ENCODE results near the gene DOK7. TPM values are rescaled to one million over a fixed set of nuclear protein-coding genes. Genes with fewer than 3 reads are reported as not detected.

Gene DOK7
- total RNA-seq, 1 experiment from 2014 or later: 7.6 TPM

GRCh38 chr4:3432381-3432790 lies 30.7 kb upstream of the DOK7 start:
- H3K27me3 ChIP-seq (ENCODE audit: insufficient read depth, low read depth): no peaks in the 10 kb centered on the region
- H3K4me1 ChIP-seq (replicated peaks; ENCODE audit: insufficient read depth): peaks cover 9% of the 10 kb centered on the region; the same call in 1 of the 2 replicates
- H3K79me2 ChIP-seq (ENCODE audit: low read depth): no peaks in the 10 kb centered on the region
- intact Hi-C loops (cut with micrococcal nuclease; ENCODE audit: unreplicated experiment): no loop called here
- H3K36me3 ChIP-seq (ENCODE audit: low read depth): no peaks in the 10 kb centered on the region
- H3K4me3 ChIP-seq: no peak overlapping the region
- DNase-seq: no peak
- H3K9me2 ChIP-seq (ENCODE audit: insufficient read depth): no peaks in the 10 kb centered on the region
- H4K20me1 ChIP-seq (ENCODE audit: insufficient read depth): no peaks in the 10 kb centered on the region
- no peak overlapping the region for H3K4me2 ChIP-seq
- H3F3A ChIP-seq (ENCODE audit: insufficient read depth, low read depth): no peaks in the 10 kb centered on the region
- ChIA-PET POLR2A (ENCODE audit: unreplicated experiment) (no interaction called here), CTCF (interaction anchor here (0.6 kb wide), 1 partner anchor 22 kb away, joined by 7 read pairs; no protein-coding TSS in a partner anchor)
- H3K9me3 ChIP-seq (ENCODE audit: insufficient read depth, low read depth): no peaks in the 10 kb centered on the region
- no peak overlapping the region for H3K27ac ChIP-seq
- BruUV-seq (replicated peaks): no TSS peak
- no peak overlapping the region for H2AFZ ChIP-seq
- no peak for TF ChIP-seq EZH2 (IDR thresholded peaks at IDR 0.05; ENCODE audit: low read depth)
- no peak for TF ChIP-seq CTCF (conservative IDR thresholded peaks at IDR 0.05)

- Histone ChIP-seq H3K79me2 (ENCODE audit: low read depth) (no peaks in the 10 kb centered on the region), H3K36me3 (ENCODE audit: low read depth) (no peaks in the 10 kb centered on the region), H3K27ac (no peak overlapping the region), H3F3A (ENCODE audit: insufficient read depth, low read depth) (no peaks in the 10 kb centered on the region), H3K9me3 (ENCODE audit: insufficient read depth, low read depth) (no peaks in the 10 kb centered on the region), H3K9me2 (ENCODE audit: insufficient read depth) (no peaks in the 10 kb centered on the region), H3K4me1 (replicated peaks; ENCODE audit: insufficient read depth) (peaks cover 10% of the 10 kb centered on the region; the same call in 1 of the 2 replicates), H4K20me1 (ENCODE audit: insufficient read depth) (no peaks in the 10 kb centered on the region), H3K4me2 (no peak overlapping the region), H3K27me3 (ENCODE audit: insufficient read depth, low read depth) (no peaks in the 10 kb centered on the region), H2AFZ (no peak overlapping the region), H3K4me3 (no peak overlapping the region)
- TF ChIP-seq CTCF (conservative IDR thresholded peaks at IDR 0.05) (no peak), EZH2 (IDR thresholded peaks at IDR 0.05; ENCODE audit: low read depth) (no peak)
- POLR2A ChIA-PET (ENCODE audit: unreplicated experiment): no interaction called here
- DNase-seq: no peak
- CTCF ChIA-PET: no interaction called here
- BruUV-seq (replicated peaks): no TSS peak
- intact Hi-C loops (cut with micrococcal nuclease; ENCODE audit: unreplicated experiment): no loop called here
Observed at GRCh38 chr4:3433138-3433869, 29.8 kb upstream of the DOK7 start.

- ChIA-PET POLR2A (ENCODE audit: unreplicated experiment) (no interaction called here), CTCF (interaction anchor here (0.7 kb wide), 1 partner anchor 123 kb away, joined by 6 read pairs; no protein-coding TSS in a partner anchor)
- Histone ChIP-seq H3K79me2 (ENCODE audit: low read depth) (no peaks in the 10 kb centered on the region), H3F3A (ENCODE audit: insufficient read depth, low read depth) (no peaks in the 10 kb centered on the region), H4K20me1 (ENCODE audit: insufficient read depth) (no peaks in the 10 kb centered on the region), H3K4me2 (no peak overlapping the region), H3K4me1 (replicated peaks; ENCODE audit: insufficient read depth) (peaks cover 10% of the 10 kb centered on the region; the same call in 1 of the 2 replicates), H3K27ac (no peak overlapping the region), H3K27me3 (ENCODE audit: insufficient read depth, low read depth) (no peaks in the 10 kb centered on the region), H2AFZ (no peak overlapping the region), H3K36me3 (ENCODE audit: low read depth) (no peaks in the 10 kb centered on the region), H3K4me3 (no peak overlapping the region), H3K9me3 (ENCODE audit: insufficient read depth, low read depth) (no peaks in the 10 kb centered on the region), H3K9me2 (ENCODE audit: insufficient read depth) (no peaks in the 10 kb centered on the region)
- TF ChIP-seq EZH2 (IDR thresholded peaks at IDR 0.05; ENCODE audit: low read depth) (no peak), CTCF (conservative IDR thresholded peaks at IDR 0.05) (no peak)
- DNase-seq: no peak
- intact Hi-C loops (cut with micrococcal nuclease; ENCODE audit: unreplicated experiment): no loop called here
- BruUV-seq (replicated peaks): no TSS peak
Observed at GRCh38 chr4:3434881-3435685, 28.0 kb upstream of the DOK7 start.

All from PC-9 (cell line).